Ishikawa (cell line): ENCODE results near the gene PPP2R5B.
A peak's percentile ranks its signal among the peaks of the same experiment; 100 is the strongest.

Experiments
- CEBPB ChIP-seq: IDR thresholded peaks from 2 replicates; pipeline ENCODE4 v1.6.1; 2012
- CREB1 ChIP-seq: IDR thresholded peaks from 2 replicates; pipeline ENCODE4 v1.6.1; 2012; ENCODE audit warnings: low read depth
- EGR1 ChIP-seq: IDR thresholded peaks from 2 replicates; pipeline ENCODE4 v1.6.1; 2012
- EP300 ChIP-seq: IDR thresholded peaks from 2 replicates; pipeline ENCODE4 v1.6.1; 2012; ENCODE audit warnings: borderline replicate concordance
- FOXM1 ChIP-seq: IDR thresholded peaks from 2 replicates; pipeline ENCODE4 v1.6.1; 2012; ENCODE audit warnings: low read depth, borderline replicate concordance
- NFIC ChIP-seq: IDR thresholded peaks from 2 replicates; pipeline ENCODE4 v1.6.1; 2012
- RAD21 ChIP-seq: IDR thresholded peaks from 2 replicates; pipeline ENCODE4 v1.6.1; 2012; ENCODE audit warnings: low read depth
- TAF1 ChIP-seq: IDR thresholded peaks from 2 replicates; pipeline ENCODE4 v1.6.1; 2012; ENCODE audit warnings: low read depth, mild to moderate bottlenecking
- TCF12 ChIP-seq: IDR thresholded peaks from 2 replicates; pipeline ENCODE4 v1.6.1; 2012; ENCODE audit warnings: low read depth
- TEAD4 ChIP-seq: IDR thresholded peaks from 2 replicates; pipeline ENCODE4 v1.6.1; 2012
- YY1 ChIP-seq: IDR thresholded peaks from 2 replicates; pipeline ENCODE4 v1.6.1; 2012; ENCODE audit warnings: low read depth
- ZBTB7A ChIP-seq: IDR thresholded peaks from 2 replicates; pipeline ENCODE4 v1.6.1; 2012; ENCODE audit warnings: low read depth
- TF ChIP-seq, protein P1 (sequence below): IDR thresholded peaks from 2 replicates; pipeline ENCODE4 v1.6.1; 2012
- TF ChIP-seq, protein P2 (sequence below): IDR thresholded peaks from 2 replicates; pipeline ENCODE4 v1.6.1; 2012
- TF ChIP-seq, protein P3 (sequence below): IDR thresholded peaks from 2 replicates; pipeline ENCODE4 v1.6.1; 2012; ENCODE audit warnings: low read depth, mild to moderate bottlenecking

PPP2R5B gene

DNA sequence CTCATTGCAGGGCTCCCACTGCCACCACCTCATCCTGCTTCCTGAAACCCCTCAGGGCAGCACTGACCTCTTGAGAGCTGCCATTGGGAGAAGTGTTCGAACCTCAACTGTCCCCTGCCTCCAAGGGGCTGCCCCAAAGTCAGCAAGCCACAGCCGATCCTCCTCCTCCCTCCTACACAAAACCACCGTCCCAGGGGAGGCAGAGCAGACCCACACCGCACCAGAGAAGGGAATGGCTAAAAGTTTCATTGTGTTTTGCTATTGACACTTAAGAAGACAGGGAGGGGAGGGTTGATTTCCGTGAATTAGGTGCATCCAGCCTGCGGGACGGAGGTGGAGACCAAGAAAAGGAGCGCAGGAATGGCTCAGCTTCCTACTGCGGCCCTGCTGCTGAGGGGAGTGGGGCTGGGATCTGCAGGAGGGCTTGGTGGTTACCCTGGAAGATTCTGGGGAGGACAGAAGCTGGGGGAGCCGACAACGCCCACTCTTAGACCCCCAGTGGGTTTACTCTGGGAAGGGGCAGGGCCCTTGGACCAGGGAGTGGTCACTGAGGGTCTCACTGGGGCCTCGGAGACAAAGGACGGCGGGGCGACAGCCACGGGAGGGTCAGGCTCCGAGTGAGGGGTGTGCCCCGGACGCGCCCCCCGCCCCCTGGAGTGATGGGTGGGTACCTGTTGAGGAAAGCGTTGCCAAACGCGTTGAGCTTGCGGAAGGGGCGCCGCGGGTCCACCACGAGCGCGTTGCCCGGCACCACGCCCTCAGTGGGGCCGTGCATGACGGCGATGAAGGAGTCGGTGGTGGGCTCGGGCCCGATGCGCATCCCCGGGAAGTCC lies 46.9 kb upstream of the PPP2R5B start:
- TF ChIP-seq, protein P1, sequence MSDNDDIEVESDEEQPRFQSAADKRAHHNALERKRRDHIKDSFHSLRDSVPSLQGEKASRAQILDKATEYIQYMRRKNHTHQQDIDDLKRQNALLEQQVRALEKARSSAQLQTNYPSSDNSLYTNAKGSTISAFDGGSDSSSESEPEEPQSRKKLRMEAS = no peak
- TF ChIP-seq TAF1 (no peak), CEBPB (no peak), TEAD4 (no peak), NFIC (no peak), ZBTB7A (peak; percentile 82; the same call in 1 of the 2 replicates)
- TF ChIP-seq, protein P2, sequence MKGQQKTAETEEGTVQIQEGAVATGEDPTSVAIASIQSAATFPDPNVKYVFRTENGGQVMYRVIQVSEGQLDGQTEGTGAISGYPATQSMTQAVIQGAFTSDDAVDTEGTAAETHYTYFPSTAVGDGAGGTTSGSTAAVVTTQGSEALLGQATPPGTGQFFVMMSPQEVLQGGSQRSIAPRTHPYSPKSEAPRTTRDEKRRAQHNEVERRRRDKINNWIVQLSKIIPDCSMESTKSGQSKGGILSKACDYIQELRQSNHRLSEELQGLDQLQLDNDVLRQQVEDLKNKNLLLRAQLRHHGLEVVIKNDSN = no peak

DNA sequence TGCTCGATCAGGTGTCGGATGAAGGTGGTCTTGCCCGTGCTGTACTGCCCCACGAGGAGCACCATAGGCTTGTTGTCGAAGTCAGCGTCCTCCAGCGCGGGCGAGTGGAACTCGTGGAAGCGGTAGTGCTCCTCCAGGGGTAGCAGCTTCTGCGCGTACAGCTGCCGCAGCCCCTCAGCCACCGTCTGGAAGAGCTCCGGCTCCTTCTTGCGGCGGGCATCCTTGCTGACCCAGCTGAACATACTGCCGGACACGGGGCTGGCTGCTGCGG lies 46.3 kb upstream of the PPP2R5B start:
- 0 out of 2 replicates have a peak, but pooled peaks have one; percentile 26 for TF ChIP-seq ZBTB7A
- TF ChIP-seq RAD21 = no peak

DNA sequence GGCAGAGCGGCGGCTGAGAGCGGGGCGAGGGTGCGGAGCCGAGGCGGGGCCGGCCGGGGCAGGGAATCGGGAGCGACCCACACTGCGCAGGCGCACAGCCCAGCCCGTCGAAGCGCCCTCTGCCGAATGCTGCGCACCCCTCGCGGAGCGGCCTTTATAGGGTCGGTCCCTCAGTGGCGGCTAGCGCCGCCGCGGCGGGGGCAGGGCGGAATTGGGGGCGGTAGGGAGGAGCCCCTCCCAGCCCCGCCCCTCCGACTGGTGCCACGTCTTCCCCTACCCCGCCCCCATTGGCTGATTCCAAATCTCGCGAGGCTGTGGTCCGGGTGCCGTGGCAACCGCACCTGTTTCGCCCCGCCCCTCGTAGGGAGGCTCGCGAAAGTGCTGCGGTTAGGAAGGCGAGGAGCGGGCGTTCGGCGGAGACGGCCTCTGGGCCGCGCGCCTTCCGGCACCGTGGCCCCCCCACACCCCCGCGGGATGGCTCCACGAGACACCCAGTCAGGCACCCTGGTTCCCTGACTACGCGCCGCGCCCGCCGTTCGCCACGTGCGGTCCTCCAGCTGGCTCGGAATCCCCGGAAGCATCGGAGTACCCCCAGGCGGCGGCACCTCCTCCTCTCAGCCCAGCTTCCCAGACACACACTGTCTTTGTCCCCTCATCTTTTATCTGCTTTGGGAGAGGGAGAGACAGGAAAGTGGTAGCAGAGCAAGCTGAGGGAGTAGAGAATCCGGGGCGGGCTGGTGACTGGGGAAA lies 45.8 kb upstream of the PPP2R5B start, which contains the start of gene EHD1:
EHD1 (minus strand) TSS at position 128 of the 750 bp plus-strand sequence. CDS start 157 bp downstream, outside the sequence.
- TF ChIP-seq YY1 = peak; percentile 33
- TF ChIP-seq, protein P3, sequence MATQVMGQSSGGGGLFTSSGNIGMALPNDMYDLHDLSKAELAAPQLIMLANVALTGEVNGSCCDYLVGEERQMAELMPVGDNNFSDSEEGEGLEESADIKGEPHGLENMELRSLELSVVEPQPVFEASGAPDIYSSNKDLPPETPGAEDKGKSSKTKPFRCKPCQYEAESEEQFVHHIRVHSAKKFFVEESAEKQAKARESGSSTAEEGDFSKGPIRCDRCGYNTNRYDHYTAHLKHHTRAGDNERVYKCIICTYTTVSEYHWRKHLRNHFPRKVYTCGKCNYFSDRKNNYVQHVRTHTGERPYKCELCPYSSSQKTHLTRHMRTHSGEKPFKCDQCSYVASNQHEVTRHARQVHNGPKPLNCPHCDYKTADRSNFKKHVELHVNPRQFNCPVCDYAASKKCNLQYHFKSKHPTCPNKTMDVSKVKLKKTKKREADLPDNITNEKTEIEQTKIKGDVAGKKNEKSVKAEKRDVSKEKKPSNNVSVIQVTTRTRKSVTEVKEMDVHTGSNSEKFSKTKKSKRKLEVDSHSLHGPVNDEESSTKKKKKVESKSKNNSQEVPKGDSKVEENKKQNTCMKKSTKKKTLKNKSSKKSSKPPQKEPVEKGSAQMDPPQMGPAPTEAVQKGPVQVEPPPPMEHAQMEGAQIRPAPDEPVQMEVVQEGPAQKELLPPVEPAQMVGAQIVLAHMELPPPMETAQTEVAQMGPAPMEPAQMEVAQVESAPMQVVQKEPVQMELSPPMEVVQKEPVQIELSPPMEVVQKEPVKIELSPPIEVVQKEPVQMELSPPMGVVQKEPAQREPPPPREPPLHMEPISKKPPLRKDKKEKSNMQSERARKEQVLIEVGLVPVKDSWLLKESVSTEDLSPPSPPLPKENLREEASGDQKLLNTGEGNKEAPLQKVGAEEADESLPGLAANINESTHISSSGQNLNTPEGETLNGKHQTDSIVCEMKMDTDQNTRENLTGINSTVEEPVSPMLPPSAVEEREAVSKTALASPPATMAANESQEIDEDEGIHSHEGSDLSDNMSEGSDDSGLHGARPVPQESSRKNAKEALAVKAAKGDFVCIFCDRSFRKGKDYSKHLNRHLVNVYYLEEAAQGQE = no peak
- peak; percentile 6; the same call in 1 of the 2 replicates for TF ChIP-seq NFIC
- TF ChIP-seq TAF1 = peak; percentile 73
- TF ChIP-seq, protein P2 = 0 out of 2 replicates have a peak, but pooled peaks have one; percentile 32
- TF ChIP-seq CEBPB = no peak
- TF ChIP-seq, protein P1 = peak; percentile 86
- TF ChIP-seq TEAD4 = no peak
- TF ChIP-seq RAD21 = peak; percentile 23; the same call in 1 of the 2 replicates
- peak; percentile 33; the same call in 1 of the 2 replicates for TF ChIP-seq ZBTB7A
- TF ChIP-seq CREB1 = peak; percentile 9; the same call in 1 of the 2 replicates
- no peak; the same call in 1 of the 2 replicates for TF ChIP-seq TCF12

DNA sequence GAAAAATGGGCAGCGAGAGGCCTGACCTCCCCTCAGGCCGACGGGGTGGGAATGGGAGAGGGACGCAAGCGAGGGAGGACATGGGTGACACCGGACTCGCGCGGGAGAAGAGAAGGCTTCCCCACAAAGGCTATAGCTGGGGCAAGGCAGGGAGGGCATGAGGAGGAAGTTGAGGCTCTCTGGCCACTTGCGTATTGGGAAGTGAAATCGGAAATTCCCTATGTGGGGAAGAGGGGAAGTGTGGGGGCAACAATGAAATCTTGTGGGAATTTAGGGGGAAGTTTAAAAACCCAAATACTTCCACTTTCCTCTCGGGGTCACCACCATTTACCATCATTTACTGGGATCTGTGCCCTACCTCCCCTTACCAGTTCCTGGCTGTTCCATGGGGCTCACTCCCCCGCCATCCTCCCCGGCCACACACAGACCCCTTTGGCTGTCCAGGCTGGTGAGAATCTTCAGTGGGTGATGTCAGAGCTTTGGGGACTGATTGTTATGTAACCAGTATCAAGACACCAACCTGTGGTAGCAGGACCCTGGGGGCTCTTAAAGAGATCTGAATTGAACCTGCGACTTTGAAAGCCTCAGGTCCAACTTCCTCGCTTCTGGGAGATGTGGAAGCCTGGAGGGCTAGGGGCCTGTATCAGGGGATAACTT lies 45.1 kb upstream of the PPP2R5B start:
- TF ChIP-seq NFIC (no peak), EGR1 (no peak), TAF1 (no peak), TEAD4 (no peak), CREB1 (no peak), ZBTB7A (no peak), YY1 (no peak), FOXM1 (no peak), TCF12 (no peak), CEBPB (no peak), RAD21 (no peak), EP300 (no peak)
- TF ChIP-seq, protein P1 = no peak
- TF ChIP-seq, protein P2 = no peak
- TF ChIP-seq, protein P3 = no peak
